GM19035 (cell line): ENCODE results near the gene EEF1AKMT3.

Experiments used
- ATAC-seq: cut with Tn5 transposase; IDR thresholded peaks from one replicate; pipeline ENCODE4 v1.9.1; 2021; ENCODE audit not compliant: unreplicated experiment

The EEF1AKMT3 gene

DNA sequence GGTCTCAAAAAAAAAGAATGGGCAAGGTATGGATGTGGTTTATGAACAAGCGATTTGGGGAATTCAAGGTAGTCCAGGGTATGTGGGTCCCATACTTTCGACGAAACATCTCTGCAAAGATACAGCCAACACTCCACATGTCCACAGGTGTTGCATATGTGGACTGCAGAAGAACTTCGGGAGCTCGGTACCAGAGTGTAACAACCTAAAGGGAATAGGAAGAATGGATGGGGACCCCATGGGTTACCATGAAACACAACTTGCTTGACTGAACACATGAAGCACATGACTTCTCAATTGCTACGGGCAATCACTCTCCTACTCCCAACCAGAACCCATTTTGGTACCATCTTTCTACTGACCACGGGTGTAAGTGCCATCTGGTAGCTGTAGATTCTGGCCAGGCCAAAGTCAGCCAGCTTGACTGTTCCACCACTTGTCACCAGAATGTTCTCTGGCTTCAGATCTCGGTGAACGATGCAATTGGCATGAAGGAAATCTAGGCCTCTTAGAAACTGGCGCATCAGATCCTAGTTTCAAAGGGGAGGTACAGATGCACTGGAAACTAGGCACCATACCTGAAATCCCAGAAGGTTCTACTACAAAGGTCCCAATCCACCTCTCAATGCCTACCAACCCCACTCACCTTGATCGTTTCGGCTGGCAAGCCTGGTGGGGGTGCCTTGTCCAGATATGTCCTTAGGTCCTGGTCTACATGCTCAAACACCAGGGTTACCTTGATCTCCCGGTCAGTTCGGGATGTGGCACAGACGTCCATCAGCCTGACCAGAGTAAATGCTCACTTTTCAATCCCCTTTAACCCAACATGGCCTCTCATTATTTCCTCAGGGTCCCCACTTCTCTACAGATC lies 21.6 kb upstream of the EEF1AKMT3 start:
- no peak for ATAC-seq

DNA sequence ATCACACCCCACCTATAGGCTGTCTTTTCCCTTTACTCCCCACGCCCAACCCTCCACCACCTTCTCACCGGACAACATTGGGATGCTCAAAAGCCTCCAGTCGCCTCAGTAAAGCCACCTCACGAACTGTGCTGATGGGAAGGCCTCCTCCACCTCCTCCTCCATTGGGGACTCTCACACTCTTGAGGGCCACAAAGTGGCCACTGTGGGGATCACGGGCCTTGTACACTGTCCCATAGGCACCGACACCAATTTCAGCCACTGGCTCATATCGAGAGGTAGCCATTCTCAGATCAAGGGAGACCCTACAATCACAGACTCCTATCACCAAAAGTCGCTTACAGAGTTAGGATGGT lies 21.0 kb upstream of the EEF1AKMT3 start:
- ATAC-seq = no peak

DNA sequence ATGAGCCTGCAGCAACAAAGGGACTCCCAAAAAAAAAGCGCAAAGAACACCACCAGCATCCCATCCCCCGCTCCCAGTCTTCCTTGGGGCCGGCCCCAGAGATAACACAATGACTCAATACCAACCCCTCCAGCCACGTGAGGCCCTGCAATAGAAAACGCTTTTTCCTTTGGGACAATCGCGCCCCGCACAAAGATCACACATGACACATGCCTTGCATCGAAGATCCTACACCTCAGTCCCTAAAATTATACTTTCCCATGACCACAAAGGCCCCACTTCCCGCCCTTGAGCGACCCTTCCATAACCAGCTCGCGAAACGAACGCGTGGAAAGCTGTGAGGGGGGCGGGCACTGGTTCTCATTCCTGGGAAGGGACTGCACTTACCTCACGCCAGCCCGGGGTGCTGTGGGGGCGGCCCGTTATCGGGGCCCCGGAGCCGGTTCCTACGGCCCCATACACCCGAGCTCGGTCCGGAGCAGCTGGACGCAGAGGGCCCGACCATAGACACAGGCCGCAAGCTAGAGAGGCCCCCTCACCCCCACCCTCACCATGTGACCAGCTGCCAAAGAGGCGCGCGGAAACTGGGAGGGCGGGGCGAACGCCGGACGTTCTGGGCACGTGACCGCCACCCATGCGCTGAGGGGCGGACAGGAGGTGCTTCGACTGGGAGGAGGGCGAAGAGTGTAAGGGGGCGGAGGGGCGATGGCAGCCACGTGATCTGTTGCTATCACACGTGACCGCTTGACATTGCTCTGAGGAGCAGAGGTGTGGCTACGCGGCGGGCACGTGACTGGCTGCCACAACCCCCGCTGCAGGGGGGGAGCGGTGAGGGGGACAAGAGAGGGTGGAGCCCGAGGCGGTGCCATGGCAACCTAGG lies 20.4 kb upstream of the EEF1AKMT3 start, which contains the start of gene CDK4:
Gene CDK4, minus strand, starts transcription at position 523 of the 880 bp plus-strand sequence. CDS start 593 bp downstream, outside the sequence.
- ATAC-seq = peak; percentile 68

DNA sequence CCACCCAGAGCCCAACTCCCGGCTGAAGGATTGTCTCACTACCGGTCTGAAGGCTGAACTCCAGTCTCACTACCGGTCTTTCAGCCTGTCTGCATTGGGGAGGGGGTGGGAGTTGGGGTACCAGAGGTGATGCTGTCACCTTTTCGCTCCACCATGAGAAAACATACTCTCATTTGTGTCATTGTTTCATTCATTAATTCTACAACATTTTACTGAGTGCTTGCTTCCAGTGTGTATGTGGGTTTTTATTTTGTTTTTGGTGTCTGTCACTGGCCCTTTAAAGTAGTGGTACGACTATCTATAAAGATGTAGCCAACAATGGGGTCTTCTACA lies 19.8 kb upstream of the EEF1AKMT3 start:
- ATAC-seq = no peak

DNA sequence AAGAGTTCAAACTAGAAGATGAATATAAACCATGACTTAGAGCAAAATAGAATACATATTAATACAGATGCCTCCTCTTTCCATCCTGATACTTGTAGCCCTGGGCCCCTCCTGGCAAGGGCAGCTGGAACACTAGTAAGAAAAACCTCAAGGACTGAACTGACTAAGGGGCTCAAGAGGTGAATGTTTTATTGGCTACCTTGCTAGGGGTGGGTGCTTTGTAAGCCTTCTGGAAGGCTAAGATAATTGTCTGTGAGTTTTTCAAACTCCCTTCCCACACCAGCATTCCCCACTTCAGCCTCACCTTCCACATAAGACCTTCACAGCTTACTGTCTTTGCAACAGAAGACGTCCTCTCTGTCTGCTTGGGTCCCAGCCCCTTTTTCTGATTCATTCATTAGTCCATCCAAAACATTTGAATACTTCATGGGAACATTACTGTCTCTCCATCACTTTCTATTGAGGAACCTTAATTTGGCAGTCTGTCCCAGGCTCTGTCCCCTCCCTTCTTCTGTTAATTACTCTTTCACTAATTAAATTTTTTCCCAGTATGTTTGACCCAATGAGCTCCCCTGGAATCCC lies 18.6 kb upstream of the EEF1AKMT3 start:
- ATAC-seq = no peak

DNA sequence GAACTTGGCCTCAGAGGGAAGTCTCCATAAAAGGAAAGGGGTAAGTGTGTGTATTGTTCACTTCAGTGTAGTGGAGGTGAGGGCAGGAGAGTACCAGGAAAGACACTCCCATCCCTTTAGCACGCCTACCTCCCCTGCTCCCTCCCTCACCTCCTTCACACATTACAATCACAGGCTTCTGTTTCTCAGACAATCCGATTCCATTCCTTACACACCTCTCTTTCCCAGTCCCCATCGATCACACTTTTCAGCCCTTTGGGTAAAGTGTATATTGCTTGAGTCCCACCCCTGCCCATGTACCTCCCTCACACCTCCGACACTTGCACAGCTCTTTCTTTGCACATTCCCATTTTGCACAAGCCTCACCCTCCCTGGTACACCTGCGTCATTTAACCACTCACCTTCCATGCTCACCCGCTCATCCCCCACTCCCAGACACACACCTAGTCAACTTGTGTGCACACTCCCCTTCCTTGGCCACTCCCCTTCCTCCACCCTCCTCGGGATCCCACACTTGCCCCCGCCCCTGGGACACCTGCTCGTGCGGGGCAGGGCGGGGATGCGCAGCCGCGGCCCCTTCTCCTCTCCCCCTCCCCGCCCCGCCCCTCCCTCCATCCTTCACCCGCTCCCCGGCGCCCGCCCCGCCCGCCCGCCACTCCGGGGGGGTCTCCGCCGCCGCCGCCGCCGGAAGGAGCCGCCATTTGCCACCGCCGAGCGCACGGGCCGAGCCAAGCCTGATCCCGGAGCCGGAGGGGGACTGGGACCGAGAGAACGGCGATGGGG lies 17.8 kb upstream of the EEF1AKMT3 start, which contains the start of gene MARCHF9:
Gene MARCHF9, plus strand, starts transcription at position 693 of the 783 bp plus-strand sequence. CDS start 426 bp downstream, outside the sequence.
- peak; percentile 31 for ATAC-seq

DNA sequence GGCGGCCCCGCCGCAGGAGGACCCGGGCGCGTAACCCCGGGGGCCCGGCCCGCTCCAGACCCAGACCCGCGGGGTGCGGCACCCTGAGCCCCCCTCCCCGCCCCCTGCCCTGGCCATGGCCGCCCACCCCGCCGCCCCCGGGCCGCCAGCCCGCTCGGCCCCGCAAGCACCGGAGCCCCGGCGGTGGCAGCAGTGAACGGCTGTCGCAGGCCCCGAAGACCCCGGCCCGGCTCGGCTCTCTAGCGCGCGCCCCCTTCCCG lies 17.3 kb upstream of the EEF1AKMT3 start:
- ATAC-seq = no peak

DNA sequence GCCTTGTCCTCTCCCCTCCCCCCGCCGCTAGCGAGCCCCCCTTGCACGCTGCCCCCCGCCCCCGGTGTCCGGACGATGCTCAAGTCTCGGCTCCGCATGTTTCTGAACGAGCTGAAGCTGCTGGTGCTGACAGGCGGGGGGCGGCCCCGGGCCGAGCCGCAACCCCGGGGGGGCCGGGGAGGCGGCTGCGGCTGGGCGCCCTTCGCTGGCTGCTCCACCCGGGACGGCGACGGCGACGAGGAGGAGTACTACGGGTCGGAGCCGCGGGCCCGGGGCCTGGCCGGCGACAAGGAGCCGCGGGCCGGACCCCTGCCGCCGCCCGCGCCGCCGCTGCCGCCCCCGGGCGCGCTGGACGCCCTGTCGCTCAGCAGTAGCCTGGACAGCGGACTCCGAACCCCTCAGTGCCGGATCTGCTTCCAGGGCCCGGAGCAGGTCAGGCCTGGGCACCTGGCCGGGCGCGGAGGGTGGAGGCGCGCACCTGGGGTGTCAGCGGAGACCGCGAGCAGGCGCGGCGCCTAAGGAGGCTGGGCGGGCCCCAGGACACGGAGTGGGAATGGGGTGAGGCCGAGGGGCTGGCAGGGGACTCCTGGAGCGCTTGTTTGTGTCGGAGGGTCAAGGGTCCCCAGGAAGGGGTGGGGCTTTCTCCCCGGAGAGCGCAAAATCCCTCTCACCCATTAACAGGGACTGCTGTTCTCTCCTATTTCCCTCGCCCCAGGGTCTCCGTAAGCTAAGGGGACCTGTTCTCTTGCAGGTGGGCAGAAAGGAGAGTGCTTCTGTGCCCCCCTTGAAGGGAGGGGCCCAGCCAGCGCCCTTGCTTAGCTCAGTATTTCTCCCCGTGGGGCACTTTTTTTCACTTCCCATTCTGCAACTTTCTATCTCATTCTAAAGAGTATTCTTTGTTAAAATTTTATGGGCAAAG lies 16.7 kb upstream of the EEF1AKMT3 start:
- no peak for ATAC-seq

DNA sequence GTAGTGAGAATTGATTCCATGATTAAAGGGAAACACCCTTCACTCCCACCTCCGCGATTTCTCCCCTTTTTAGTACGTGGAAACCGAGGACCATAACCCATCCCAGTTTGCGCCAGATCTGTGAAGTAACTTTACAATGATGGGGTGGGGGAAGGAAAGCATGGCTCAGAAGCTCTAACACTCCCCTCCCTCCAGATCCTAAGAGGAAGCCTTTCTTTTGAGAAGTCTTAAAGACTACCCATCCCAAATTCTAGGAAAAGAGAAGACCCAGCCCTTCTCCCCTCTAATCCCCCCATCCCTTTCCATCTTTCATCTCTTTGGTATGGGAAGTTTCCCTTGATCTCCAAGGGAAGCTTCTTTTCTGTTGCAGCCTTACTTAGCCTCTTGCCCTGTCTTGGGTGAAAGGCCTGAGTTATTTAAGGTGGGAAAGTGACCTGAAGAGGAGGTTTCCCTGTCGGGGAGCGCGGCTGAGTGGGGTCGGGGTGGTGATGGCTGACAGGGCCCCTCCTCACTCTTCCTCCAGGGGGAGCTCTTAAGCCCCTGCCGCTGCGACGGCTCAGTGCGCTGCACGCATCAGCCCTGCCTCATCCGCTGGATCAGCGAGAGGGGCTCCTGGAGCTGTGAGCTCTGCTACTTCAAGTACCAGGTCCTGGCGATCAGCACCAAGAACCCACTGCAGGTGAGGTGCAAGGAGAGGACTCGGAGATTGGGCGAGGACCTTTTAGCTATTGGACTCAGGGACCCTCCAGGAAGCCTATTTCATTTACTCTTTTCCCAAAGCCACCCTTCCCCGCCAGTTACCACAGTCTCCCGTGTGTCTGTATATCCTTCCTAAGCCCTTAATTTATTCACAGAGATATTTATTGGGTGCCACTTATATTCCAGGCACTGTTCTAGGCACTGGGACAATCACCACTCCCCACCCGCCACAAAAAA lies 15.7 kb upstream of the EEF1AKMT3 start:
- no peak for ATAC-seq

DNA sequence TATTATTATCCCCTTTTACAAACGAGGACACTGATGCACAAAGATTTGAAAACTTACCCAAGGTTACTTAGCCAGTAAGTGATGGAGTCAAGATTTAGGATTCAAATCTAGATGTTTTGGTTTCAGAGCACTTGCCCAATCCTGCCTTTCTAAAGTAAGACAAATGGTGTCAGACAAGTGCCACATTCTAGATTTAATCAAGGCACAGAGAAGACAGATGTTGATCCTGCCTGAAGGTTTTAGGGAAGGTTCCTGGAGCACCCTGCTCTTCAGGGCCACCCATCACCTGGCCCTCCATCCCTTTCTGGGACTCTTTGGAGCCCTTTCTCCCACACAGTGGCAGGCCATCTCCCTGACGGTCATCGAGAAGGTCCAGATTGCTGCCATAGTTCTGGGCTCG lies 14.6 kb upstream of the EEF1AKMT3 start:
- no peak for ATAC-seq

DNA sequence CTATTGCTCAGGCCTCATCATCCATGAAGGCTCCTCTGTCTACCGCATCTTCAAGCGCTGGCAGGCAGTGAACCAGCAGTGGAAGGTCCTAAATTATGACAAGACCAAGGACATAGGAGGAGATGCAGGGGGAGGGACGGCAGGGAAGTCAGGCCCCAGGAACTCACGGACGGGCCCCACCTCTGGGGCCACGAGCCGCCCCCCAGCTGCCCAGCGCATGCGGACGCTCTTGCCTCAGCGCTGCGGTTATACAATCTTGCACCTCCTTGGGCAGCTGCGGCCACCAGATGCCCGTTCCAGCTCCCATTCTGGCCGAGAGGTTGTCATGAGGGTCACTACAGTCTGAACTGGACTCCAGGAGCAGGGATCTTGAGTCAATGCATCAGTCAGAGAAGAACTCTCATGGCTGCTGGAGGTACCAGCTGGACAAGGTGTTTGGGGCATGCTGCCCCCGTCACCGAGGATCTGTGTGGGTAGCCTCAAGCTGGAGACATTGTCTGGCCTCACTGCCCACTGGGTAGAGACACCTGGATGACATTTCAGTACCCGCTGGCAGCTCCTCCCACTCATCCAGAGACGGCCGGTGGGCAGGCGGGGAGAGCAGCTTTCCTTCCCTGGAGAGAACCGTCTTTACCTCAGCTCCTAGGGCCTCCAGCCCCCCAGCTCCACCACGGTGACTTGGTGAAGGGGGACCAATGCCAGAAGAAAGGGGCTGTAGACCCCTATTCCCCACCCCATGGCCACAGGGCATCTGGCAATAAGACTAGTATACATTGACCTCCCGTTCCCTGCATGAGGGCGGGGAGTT lies 13.7 kb upstream of the EEF1AKMT3 start:
- no peak for ATAC-seq

DNA sequence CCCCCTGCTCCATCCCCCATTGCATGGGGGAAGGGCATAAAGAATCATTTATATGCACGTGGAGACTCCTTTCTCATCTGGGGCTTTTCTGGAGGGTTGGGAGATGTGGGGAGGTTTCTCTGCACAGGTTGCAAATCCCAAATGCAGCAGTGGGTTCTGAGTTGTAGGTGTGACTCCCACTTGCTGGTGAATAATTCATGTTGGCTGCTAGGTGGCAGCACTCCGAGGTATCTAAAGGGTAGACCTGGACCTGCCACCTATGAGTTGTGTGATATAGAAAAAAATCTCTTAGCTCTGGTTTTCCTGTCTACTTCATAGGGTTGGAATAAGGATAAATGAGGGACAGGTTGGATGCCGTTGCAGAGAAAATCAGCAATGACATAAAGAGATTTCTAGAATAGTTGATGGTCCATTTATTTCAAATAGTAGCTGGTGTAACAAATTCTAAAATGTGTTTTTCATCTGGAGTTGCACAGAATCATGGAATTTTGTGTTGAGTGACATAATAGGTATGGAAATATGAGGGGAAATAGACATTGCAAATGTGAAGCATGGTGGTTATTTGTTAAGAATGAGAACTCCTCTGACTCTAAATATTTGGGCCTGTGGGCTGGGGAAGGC lies 12.9 kb upstream of the EEF1AKMT3 start:
- no peak for ATAC-seq

DNA sequence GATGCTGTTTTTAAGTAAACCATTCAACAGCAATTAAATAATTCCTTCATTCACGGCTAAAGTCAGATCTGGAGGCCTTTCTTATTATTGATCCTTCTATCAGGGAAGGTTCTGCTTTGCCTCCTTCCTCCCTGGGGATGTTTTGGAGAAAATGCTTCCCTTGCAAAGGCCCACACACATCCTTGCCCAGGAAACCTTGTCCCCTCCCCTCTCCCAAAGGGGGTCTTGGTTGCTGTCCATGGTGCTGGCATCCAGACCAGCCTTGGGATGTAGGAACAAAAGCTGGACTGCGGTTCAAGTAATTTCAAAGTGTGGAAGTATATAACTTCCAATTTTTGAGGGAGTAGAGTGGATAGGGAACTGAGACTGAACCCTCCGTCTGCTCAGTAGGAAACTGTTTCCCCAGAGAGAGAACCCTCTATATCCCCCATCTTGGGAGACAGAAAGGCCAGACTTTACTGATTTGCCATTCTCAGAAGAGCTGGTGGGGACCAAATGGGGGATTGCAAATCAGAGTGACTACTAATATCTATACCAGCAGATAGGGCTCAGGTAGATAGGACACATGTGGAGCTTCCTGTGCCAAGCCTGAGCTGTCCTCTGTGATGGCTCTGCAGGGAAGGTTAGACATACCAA lies 11.9 kb upstream of the EEF1AKMT3 start:
- no peak for ATAC-seq

DNA sequence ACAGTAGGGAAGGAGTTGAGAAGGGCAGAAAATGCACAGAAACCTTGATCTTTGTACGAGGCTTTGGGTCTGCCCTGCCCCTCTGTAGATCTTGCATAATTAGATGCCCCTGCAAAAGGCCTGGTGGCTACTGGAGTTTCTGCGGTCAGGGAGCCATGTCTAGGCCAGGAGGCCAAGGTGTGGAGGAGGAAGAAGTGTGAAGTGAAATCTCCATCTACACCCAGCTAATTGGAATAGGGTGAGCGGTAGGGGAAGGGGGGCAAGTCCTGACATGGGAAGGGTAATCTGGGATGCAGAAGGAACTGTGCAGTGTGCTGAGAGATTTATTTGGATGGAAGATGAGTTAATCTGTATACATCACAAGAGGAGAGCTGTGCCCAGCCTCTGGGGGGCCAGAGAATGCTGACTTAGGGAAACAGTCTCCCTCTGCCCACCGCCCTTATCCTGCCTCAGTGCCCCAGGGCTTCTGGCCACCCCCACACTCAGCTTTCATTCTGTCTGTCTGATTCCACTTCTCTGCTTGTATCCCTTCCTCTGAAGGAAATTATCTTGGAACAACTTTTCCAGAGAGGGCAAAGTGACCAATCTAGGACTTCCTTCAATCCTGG lies 10.9 kb upstream of the EEF1AKMT3 start:
- no peak for ATAC-seq

DNA sequence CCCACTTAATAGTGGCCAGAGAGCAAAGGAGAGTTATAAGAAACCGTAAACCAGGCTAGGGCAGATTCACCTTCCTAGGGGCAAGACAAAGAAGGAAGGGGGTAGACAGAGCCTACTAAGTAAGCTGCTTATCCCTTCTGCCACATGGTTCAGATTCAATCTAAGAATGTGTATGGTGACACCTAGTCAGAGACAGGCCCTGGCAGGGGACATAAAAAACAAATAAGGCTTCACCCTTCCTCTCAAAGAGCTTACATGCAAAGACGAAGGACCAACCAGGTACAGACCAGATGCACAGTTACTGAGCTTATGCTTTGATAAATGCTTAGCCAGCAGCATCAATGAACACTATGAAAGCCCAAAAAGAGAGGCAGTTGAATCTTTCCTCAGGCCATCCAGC lies 10.0 kb upstream of the EEF1AKMT3 start:
- no peak for ATAC-seq

DNA sequence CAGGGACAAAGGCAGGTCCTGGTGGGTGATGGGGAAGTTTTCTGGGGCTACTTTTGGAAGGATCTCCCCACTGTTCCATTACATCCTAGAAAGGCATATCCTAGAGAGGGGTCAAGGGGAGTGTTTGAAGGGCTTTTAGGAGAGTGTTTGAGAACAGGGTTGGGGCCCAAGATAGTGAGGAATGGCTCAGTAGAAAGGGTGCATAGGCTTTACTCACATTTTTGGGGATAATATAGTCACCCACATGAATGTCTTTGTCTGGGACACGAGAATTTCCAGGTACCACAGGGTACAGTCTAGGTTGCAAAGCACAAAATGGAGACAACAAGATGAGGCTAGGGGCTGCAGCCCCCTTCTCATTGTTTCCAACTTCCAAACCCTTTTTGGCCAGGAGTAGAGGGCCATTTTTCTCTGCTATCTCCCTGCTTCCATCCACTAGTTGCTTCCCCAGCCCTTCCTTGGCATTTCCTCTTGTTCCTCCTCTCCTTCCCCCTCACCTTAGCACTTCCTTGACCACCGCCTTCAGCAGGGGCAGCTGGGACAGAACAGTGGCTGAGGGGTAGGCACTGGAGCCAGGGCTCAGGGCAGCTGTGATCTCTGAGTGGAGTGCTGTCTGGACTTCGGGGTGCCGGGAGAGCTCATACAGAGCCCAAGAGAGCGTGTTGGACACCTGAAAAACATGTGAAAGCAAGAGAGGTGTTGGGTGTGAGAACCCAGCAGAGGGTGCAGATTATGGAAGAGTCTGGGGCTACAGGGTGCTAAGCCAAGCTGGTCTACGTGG lies 8.3 kb upstream of the EEF1AKMT3 start:
- no peak for ATAC-seq
